Measurements from ENCODE around the gene NRN1L.

Gene NRN1L

DNA sequence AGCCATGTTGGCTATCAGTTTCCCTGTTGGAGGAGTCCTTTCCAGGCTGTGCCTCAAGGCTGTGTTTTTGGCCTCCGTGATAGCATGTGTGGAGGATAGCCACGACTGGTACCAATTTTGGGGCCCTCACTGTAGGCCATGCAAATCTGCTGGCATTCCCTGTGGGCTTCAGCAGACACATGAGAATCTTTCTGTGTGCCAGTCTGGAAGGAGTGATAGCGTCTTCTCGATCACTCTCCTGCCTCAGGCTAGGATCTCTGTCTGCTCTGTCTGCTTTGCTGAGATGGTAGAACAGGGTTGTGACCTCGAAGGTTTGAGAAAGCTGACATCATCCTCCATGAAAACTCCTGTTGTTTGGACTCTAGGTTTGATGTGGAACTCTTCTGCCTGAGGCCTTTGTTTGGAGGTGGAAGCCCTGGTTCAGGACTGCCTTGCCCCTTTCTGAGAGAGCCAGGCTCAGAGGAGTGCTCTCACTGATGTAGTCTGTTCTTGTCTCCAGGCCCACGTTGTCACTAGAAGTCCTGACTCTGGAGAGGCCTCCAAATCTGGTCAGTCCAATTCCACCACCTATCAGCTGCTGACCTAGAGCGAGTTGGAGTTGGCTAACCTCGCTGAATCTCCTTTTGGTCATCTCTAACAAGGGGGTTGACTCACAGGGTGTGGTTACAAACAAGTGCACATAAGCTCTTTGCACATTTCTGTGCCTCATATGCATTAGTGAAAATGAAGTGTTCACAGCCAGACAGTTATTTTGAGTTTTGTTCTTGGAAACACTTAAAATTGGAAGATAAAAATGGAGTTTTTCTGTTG, 23.9 kb upstream of the NRN1L start:
- TF ChIP-seq, protein P1, sequence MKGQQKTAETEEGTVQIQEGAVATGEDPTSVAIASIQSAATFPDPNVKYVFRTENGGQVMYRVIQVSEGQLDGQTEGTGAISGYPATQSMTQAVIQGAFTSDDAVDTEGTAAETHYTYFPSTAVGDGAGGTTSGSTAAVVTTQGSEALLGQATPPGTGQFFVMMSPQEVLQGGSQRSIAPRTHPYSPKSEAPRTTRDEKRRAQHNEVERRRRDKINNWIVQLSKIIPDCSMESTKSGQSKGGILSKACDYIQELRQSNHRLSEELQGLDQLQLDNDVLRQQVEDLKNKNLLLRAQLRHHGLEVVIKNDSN (IDR thresholded peaks at IDR 0.05) = no peak
- TF ChIP-seq FOXM1 (IDR thresholded peaks at IDR 0.05; ENCODE audit: borderline replicate concordance, low read depth) (no peak), CEBPB (IDR thresholded peaks at IDR 0.05) (no peak), YY1 (IDR thresholded peaks at IDR 0.05; ENCODE audit: low read depth) (no peak), TAF1 (IDR thresholded peaks at IDR 0.05; ENCODE audit: low read depth) (no peak), TCF12 (IDR thresholded peaks at IDR 0.05; ENCODE audit: low read depth) (no peak), RAD21 (IDR thresholded peaks at IDR 0.05; ENCODE audit: low read depth) (no peak), MAX (IDR thresholded peaks at IDR 0.05) (no peak), CREB1 (IDR thresholded peaks at IDR 0.05; ENCODE audit: low read depth) (no peak), NFIC (IDR thresholded peaks at IDR 0.05) (no peak), TEAD4 (IDR thresholded peaks at IDR 0.05) (no peak), EGR1 (IDR thresholded peaks at IDR 0.05) (no peak)
- TF ChIP-seq, protein P2, sequence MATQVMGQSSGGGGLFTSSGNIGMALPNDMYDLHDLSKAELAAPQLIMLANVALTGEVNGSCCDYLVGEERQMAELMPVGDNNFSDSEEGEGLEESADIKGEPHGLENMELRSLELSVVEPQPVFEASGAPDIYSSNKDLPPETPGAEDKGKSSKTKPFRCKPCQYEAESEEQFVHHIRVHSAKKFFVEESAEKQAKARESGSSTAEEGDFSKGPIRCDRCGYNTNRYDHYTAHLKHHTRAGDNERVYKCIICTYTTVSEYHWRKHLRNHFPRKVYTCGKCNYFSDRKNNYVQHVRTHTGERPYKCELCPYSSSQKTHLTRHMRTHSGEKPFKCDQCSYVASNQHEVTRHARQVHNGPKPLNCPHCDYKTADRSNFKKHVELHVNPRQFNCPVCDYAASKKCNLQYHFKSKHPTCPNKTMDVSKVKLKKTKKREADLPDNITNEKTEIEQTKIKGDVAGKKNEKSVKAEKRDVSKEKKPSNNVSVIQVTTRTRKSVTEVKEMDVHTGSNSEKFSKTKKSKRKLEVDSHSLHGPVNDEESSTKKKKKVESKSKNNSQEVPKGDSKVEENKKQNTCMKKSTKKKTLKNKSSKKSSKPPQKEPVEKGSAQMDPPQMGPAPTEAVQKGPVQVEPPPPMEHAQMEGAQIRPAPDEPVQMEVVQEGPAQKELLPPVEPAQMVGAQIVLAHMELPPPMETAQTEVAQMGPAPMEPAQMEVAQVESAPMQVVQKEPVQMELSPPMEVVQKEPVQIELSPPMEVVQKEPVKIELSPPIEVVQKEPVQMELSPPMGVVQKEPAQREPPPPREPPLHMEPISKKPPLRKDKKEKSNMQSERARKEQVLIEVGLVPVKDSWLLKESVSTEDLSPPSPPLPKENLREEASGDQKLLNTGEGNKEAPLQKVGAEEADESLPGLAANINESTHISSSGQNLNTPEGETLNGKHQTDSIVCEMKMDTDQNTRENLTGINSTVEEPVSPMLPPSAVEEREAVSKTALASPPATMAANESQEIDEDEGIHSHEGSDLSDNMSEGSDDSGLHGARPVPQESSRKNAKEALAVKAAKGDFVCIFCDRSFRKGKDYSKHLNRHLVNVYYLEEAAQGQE (IDR thresholded peaks at IDR 0.05; ENCODE audit: low read depth) = no peak

DNA sequence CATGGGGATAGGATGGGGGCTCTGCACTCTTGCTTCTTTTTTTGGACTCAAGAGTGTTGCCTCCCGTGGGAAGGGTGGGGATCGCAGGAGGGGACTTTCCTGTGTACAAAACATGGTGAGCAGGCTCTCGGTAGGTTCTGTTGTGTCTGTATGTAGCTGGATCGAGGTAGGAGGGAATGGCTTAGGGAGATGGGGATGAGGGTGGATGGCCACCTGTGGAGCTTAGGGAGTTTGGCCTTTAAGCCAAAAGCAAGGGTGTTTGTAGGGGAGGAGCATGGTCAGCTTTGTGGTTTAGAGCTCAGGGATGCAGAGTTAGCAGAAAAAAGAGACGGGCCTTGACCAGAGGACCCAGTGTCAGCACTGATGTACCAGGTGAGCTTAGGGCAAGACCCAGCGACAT, 22.8 kb upstream of the NRN1L start:
- TF ChIP-seq RAD21 (IDR thresholded peaks at IDR 0.05; ENCODE audit: low read depth) = no peak
- TF ChIP-seq YY1 (IDR thresholded peaks at IDR 0.05; ENCODE audit: low read depth) = no peak
- TF ChIP-seq NFIC (IDR thresholded peaks at IDR 0.05) = no peak
- no peak for TF ChIP-seq MAX (IDR thresholded peaks at IDR 0.05)
- no peak for TF ChIP-seq TCF12 (IDR thresholded peaks at IDR 0.05; ENCODE audit: low read depth)

DNA sequence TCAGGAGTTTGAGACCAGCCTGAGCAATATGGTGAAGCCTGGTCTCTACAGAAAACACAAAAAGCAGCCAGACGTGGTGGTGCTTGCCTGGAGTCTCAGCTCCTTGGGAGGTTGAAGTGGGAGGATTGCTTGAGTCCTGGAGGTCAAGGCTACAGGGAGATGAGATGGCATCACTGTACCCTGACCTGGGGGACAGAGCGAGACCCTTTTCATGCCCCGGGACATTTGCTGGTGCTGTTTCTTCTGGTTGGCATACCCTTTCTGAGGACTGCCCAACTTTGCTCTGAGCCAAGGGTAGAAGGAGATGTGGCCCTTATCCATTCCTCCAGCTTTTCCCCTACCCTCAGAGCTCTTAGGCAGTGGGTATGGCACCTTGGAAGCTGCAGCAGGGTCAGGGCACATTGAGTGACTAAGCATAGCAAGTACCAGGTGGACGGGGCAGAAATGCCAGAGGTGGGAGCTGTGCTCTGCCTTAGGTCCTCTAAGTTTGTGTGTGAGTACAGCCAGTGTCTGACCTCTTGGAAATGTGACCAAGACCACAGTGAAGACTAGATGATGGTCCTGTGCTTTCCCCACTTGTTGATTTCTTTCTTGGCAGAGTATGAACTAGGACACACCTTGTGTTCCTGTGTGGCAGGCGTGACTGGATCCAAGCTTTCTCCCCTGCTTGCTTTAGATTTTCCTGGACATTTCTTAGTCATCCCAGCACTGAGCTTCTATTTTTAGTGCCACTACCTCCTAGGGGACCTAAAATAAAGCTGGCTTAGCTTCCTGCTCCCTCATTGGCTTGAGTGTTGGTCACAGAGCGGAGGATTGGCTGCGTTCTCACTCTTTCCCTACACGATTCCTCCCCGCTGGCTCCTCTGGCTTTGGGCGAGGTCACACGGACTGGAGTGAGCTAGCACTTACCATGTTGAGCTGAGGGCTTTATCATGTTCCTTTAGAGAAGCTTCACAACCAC, 21.8 kb upstream of the NRN1L start:
- TF ChIP-seq, protein P1 (IDR thresholded peaks at IDR 0.05) = no peak
- TF ChIP-seq TCF12 (IDR thresholded peaks at IDR 0.05; ENCODE audit: low read depth) (no peak), CREB1 (IDR thresholded peaks at IDR 0.05; ENCODE audit: low read depth) (no peak), RAD21 (IDR thresholded peaks at IDR 0.05; ENCODE audit: low read depth) (no peak)

- TF ChIP-seq FOXM1 (IDR thresholded peaks at IDR 0.05; ENCODE audit: borderline replicate concordance, low read depth) = no peak
- TF ChIP-seq, protein P2 (IDR thresholded peaks at IDR 0.05; ENCODE audit: low read depth) = no peak
- no peak for TF ChIP-seq CREB1 (IDR thresholded peaks at IDR 0.05; ENCODE audit: low read depth)
- no peak for TF ChIP-seq EGR1 (IDR thresholded peaks at IDR 0.05)
- no peak for TF ChIP-seq YY1 (IDR thresholded peaks at IDR 0.05; ENCODE audit: low read depth)
These were observed 20.1 kb upstream of the NRN1L start for GRCh38 chr16:67864594-67864993.

DNA sequence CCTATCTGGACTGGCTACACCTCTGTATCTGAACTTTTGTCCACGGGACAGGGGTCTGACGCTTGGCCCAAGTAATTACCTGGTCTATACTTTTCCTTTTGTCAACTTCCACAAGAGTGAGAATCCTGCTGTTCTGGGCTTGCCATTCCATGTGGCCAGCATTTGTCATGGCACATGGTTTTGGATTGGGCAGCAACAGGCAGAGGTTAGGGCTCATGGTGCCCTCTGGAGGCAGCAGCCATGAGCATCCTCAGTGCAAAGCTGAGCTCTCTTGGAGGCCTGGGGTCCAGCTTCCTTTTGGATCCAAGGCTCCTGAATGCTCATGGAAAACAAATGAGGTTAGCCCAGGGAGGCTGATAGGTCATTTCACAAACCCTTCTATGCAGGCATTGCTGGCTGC, 19.4 kb upstream of the NRN1L start:
- no peak for TF ChIP-seq EP300 (IDR thresholded peaks at IDR 0.05; ENCODE audit: borderline replicate concordance)
- peak; percentile 55 for TF ChIP-seq RAD21 (IDR thresholded peaks at IDR 0.05; ENCODE audit: low read depth)
- TF ChIP-seq ZBTB7A (IDR thresholded peaks at IDR 0.05; ENCODE audit: low read depth) = no peak
- TF ChIP-seq MAX (IDR thresholded peaks at IDR 0.05) = 0 out of 2 replicates have a peak, but pooled peaks have one; percentile 30
- TF ChIP-seq TEAD4 (IDR thresholded peaks at IDR 0.05) = no peak

DNA sequence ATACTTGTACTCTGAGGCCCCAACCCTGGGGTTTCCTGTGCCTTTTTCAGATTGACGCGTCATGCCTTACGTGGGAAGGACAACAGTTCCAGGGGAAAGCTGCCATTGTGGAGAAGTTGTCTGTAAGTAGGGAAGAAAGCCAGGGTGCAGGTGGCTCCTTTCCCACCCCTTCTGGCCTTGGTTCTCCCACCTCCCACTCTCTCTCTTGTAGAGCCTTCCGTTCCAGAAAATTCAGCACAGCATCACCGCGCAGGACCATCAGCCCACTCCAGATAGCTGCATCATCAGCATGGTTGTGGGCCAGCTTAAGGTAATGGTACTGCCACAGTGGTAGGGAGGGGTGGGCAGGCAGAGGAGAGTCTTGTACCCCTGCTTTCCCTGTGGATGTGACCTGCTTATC, 16.4 kb upstream of the NRN1L start:
- TF ChIP-seq EP300 (IDR thresholded peaks at IDR 0.05; ENCODE audit: borderline replicate concordance) (no peak), MAX (IDR thresholded peaks at IDR 0.05) (no peak), ZBTB7A (IDR thresholded peaks at IDR 0.05; ENCODE audit: low read depth) (no peak), RAD21 (IDR thresholded peaks at IDR 0.05; ENCODE audit: low read depth) (no peak), NFIC (IDR thresholded peaks at IDR 0.05) (no peak), TCF12 (IDR thresholded peaks at IDR 0.05; ENCODE audit: low read depth) (no peak), EGR1 (IDR thresholded peaks at IDR 0.05) (no peak), TAF1 (IDR thresholded peaks at IDR 0.05; ENCODE audit: low read depth) (no peak), FOXM1 (IDR thresholded peaks at IDR 0.05; ENCODE audit: borderline replicate concordance, low read depth) (no peak), TEAD4 (IDR thresholded peaks at IDR 0.05) (no peak), YY1 (IDR thresholded peaks at IDR 0.05; ENCODE audit: low read depth) (no peak)
- TF ChIP-seq, protein P2 (IDR thresholded peaks at IDR 0.05; ENCODE audit: low read depth) = no peak
